ENCODE data around the gene CD300A. TPM values are rescaled to one million over a fixed set of nuclear protein-coding genes. Genes with fewer than 3 reads are reported as not detected.

The CD300A gene
- polyA plus RNA-seq, 3 donors, result 1.5 TPM

Other genes starting within 250 kb of the CD300A start
- gene DNAI2, start 192.4 kb upstream of the CD300A start, polyA plus RNA-seq (ENCODE audit: insufficient read length in 3 of 3), result under 1 TPM; 0.14 to 0.40 (median 0.37) TPM
- under 1 TPM; 0.22 to 0.96 (median 0.50) TPM for gene KIF19, start 140.4 kb upstream of the CD300A start, polyA plus RNA-seq (ENCODE audit: insufficient read length in 3 of 3)
- under 1 TPM; 0.16 to 0.47 (median 0.46) TPM for gene BTBD17, start 104.8 kb upstream of the CD300A start, polyA plus RNA-seq (ENCODE audit: insufficient read length in 3 of 3)
- under 1 TPM in 2 of 3 donors, not detected in 1; 0.16 to 0.25 TPM for gene GPR142, start 99.1 kb upstream of the CD300A start, polyA plus RNA-seq (ENCODE audit: insufficient read length in 3 of 3)
- 100 to 1,000 TPM; 133 to 151 (median 134) TPM for gene GPRC5C, start 34.5 kb upstream of the CD300A start, polyA plus RNA-seq (ENCODE audit: insufficient read length in 3 of 3)
- under 1 TPM in 2 of 3 donors, not detected in 1; 0.17 to 0.24 TPM for gene CD300LB, start 64.8 kb downstream of the CD300A start, polyA plus RNA-seq (ENCODE audit: insufficient read length in 3 of 3)
- gene CD300C, start 79.5 kb downstream of the CD300A start, polyA plus RNA-seq (ENCODE audit: insufficient read length in 3 of 3), result under 1 TPM; 0.56 to 0.68 (median 0.59) TPM
- gene CD300H, start 100.9 kb downstream of the CD300A start, polyA plus RNA-seq (ENCODE audit: insufficient read length in 3 of 3), result not detected
- under 1 TPM in 1 of 3 donors, not detected in 2; 0.18 TPM for gene CD300LD, start 125.6 kb downstream of the CD300A start, polyA plus RNA-seq (ENCODE audit: insufficient read length in 3 of 3)
- gene CD300E, start 157.1 kb downstream of the CD300A start, polyA plus RNA-seq (ENCODE audit: insufficient read length in 3 of 3), result under 1 TPM; 0.11 to 0.22 (median 0.13) TPM
- under 1 TPM; 0.19 to 0.24 (median 0.23) TPM for gene CD300LF, start 246.3 kb downstream of the CD300A start, polyA plus RNA-seq (ENCODE audit: insufficient read length in 3 of 3)